Stimulated activated CD4-positive, alpha-beta T cell treated with anti-CD3 and anti-CD28 coated beads, Interleukin-15, amount 100 ng/mL, for 24 hours (primary cell): ENCODE results near the gene NTN3.

Experiments used
- DNase-seq: peaks from one replicate; pipeline ENCODE4 v3.0.0-alpha.2; 2020

Gene NTN3

DNA sequence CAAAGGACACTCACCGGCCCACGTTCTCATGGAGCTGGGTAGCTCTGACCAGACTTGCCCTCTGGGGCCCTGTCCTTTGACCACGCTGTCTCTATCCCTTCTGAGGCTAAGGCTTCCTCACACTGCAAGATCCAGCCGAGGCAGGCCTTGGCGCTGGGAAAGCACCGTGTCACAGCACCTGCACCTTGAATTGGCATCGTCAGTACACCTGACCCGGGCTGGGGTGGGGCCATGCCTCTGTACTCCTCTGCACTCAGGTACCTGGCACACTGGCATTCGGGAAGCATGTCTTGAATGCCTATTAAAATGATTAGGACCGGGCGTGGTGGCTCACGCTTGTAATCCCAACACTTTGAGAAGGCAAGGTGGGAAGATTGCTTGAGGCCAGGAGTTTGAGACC is 9.9 kb downstream of the NTN3 start:
- no peak for DNase-seq

- no peak for DNase-seq
These were observed 10.6 kb downstream of the NTN3 start for GRCh38 chr16:2481676-2482075.

DNA sequence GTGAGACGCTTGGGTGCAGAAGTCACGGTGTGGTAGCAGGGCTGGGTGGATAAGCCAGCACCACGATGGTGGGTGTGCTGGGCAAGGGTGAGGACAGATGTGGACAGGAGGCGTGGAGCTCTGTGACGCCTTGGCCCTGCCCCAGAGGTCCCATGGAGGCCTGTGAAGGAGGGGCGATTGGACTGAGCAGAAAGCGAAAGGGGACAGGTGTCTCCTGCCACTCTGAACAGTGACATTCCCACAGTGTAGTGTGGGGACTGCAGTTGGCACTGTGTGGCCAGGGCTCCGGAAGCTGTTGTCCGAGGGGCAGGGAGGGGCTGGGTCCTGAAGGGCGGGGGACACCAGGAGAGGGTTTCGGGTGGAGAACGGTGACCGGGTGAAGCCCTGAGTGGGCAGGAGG is 11.2 kb downstream of the NTN3 start:
- no peak for DNase-seq

- DNase-seq, result no peak
These were observed 11.8 kb downstream of the NTN3 start for GRCh38 chr16:2482708-2483534.

GRCh38 chr16:2483939-2484897 is 13.1 kb downstream of the NTN3 start:
- no peak for DNase-seq

DNA sequence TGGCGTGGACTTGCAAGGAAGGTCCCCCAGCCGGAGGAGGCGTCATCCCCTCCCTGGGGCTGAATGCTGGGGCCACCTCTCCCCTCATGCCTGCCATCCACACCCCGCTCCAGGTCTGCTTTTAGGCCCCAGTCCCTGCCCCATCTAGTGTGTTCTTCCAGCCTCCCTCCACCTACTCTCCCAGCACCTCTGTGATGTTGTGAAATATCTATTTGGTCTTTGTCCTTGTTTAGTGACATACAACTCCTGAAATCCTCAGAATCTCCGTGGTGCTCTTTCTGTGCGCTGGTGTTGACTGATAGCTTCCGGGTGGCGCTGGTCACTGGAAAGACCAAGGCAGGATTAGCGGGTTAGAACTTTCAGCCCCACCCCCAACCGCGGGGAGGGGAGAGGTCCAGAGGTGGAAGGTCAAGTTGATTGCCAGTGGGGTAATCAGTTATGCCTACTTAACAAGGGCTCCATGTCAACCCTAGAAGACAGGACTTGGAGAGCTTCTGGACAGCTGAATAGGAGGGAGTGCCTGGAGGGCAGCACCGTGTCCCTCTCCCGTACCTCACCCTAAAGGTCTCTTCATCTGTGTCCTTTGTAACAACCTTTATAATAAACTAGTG is 13.9 kb downstream of the NTN3 start:
- no peak for DNase-seq

DNA sequence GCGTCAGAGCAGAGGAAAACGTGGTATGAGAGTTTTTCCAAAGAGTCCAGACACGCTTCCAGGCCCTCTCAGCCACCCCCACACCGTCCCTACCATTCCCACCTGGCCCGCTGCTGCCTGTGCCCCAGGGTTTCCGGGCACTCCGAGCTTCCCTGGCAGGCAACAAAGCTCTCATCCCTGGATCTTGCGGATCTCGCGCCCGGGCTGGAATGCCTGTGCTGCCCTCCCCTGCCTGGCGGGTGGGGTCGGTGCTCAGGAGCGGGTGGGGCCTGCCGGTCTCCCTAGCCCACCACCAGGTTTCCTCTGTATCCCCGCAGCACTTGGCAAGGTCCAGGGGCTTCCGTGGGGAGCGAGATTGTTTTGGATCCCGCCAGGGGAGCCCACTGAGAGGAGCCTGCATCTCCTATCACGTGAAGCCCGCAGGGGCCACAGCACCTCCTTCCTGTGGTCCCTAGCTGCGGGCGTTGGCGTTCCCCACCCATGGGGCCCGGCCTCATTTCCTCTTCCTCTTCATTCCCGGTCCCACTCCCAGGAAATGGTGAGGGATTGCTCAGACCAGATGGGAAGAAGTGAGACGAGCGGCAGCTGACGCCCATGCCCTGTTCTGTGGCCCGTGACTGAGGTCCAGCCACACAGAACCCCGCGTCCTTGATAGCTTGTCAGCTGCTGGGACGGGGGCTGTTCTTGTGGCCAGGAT is 14.9 kb downstream of the NTN3 start:
- DNase-seq, result no peak

DNA sequence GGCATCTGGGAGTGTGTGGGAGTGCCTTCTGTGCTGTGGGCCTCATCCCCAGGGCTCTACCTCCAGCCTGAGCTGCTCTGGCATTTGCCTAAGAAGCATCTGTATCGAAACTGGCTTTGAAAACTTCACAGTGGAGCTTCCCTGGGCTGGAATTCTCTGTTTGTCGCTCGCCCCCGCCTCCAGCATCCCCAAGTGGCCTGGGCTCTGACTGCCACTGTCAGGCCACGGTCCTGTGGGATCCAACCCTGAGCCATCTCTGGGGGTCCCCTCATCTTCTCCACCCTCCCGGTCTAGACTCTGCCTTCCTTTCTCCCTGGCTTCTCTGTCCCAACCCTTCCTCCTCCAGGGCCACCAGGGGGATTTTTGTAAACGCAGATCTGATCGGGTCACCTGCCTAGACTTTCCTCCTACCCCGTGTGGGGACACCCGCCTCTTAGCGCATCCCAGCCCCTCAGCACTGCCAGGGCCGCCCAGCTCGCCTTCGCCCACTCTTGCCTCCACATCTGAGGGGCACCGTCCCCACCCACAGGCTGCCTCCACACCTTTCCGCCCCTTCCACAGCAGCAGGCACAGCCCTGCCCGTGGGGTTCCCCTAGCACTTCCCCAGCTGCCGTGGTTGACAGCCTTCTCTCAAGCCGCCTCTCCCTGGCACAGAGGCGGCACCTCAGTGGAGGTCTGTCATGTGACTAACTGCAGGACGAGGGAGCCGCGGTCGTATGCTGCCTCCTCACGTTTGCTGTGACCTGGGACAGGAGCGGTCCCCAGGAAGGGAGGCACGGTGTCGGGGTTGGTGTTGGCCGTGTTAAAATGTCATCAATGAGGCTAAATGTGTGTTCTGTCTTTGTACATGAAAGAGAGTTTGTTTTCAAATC is 15.8 kb downstream of the NTN3 start:
- DNase-seq, result peak; percentile 78

DNA sequence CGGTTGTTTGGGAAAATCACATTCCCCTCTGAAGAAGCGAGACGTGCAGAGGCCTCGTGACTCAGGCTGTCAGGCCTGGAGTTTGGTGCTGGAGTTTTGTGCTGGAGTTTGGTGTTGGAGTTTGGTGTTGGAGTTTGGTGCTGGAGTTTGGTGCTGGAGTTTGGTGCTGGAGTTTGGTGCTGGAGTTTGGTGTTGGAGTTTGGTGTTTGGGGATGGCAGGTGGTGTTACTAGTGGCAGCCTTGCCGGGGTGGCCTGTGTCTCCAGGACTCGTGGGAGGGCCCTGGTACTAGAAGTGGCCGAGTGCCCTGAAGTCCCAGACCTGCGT is 16.4 kb downstream of the NTN3 start:
- no peak for DNase-seq

- DNase-seq, result no peak
These were observed 16.9 kb downstream of the NTN3 start for GRCh38 chr16:2487903-2488531.

DNA sequence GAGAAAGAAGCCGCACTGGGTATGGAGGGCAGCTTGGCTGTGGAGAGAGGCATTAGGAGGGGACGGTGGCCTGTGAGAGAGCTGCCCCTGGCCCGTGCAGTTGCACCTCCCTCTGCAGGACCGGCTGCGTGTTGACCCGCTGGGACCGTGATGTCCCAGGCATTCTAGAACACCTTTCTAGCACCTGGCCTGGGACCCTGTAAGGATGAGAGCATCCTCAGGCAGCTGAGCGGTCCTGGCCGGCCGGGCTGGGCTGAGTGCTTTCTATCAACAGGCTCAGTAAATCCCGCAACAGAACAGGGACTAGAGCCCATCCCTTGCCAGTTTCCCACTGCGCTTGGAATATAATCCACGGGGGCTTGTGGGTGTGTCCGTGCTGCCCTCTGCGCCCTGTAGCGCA is 18.5 kb downstream of the NTN3 start:
- DNase-seq, result no peak

GRCh38 chr16:2490190-2491105 is 19.4 kb downstream of the NTN3 start:
- no peak for DNase-seq

DNA sequence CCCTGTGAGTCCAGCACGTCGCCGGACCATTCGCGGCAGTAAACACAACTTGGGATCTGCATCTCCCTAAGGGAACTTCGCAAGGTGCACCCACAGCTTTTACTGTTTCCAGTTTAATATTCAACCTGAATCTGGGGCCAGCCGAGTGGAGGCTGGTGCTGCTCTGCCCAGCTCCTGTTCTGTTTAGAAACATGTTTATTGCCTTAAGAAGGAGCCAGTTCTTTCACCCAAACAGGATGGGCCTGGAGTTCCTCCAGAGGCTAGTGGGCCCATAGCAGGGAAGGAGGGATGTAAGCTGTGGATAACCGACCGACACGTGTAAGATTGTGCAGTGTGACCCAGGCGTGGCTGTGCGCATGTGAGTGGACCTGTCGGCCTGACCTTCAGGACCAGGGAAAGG is 21.2 kb downstream of the NTN3 start:
- no peak for DNase-seq

GRCh38 chr16:2493605-2494004 is 22.5 kb downstream of the NTN3 start:
- no peak for DNase-seq

GRCh38 chr16:2494616-2495015 is 23.5 kb downstream of the NTN3 start:
- no peak for DNase-seq

- no peak for DNase-seq
These were observed 23.9 kb downstream of the NTN3 start for GRCh38 chr16:2495041-2495440.

DNA sequence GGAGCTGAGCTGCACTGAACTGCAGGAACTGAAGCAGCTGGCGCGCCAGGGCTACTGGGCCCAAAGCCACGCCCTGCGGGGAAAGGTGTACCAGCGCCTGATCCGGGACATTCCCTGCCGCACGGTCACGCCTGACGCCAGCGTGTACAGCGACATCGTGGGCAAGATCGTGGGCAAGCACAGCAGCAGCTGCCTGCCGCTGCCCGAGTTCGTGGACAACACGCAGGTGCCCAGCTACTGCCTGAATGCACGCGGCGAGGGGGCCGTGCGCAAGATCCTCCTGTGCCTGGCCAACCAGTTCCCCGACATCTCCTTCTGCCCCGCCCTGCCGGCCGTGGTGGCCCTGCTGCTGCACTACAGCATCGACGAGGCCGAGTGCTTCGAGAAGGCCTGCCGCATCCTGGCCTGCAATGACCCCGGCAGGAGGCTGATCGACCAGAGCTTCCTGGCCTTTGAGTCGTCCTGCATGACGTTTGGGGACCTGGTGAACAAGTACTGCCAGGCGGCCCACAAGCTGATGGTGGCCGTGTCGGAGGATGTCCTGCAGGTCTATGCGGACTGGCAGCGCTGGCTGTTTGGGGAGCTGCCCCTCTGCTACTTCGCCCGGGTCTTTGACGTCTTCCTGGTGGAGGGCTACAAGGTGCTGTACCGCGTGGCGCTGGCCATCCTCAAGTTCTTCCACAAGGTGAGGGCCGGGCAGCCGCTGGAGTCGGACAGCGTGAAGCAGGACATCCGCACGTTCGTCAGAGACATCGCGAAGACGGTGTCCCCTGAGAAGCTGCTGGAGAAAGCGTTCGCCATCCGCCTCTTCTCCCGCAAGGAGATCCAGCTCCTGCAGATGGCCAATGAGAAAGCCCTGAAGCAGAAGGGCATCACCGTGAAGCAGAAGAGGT is 25.4 kb downstream of the NTN3 start:
- no peak for DNase-seq

- DNase-seq, result no peak
These were observed 26.1 kb downstream of the NTN3 start for GRCh38 chr16:2497116-2497630.
